Calu3 (cell line): ENCODE results near the gene USP13. TPM values are rescaled to one million over a fixed set of nuclear protein-coding genes. Genes with fewer than 3 reads are reported as not detected.

Source experiments
- BruUV-seq: library from RNA; stranded (reverse); fragments of 400-500 nt; replicated peaks from 2 replicates; lab custom pipeline; 2021; lab: Mats Ljungman, UMichigan
- CTCF ChIA-PET: fragments of 300-600 bp; sonication (Branson Sonifier 250); formaldehyde crosslinking; loops from one replicate; lab custom pipeline; 2022; ENCODE audit warnings: antibody characterized with exemption; lab: Charles Lee
- DNase-seq: peaks from one replicate; pipeline ENCODE4 v3.0.0; 2022
- H3K27ac Mint-ChIP-seq: one replicate; pipeline ENCODE4 v1.8.0; 2022; ENCODE audit warnings: mixed read lengths; ENCODE audit not compliant: unreplicated experiment
- H3K27me3 Mint-ChIP-seq: one replicate; pipeline ENCODE4 v1.8.0; 2022; ENCODE audit warnings: mixed read lengths; ENCODE audit not compliant: unreplicated experiment
- H3K36me3 Mint-ChIP-seq: one replicate; pipeline ENCODE4 v1.8.0; 2022; ENCODE audit warnings: mild to moderate bottlenecking, moderate library complexity, mixed read lengths; ENCODE audit not compliant: insufficient read depth, unreplicated experiment
- H3K4me1 Mint-ChIP-seq: one replicate; pipeline ENCODE4 v1.8.0; 2022; ENCODE audit warnings: mild to moderate bottlenecking, low read depth, mixed read lengths; ENCODE audit not compliant: unreplicated experiment
- H3K4me3 Mint-ChIP-seq: one replicate; pipeline ENCODE4 v1.8.0; 2022; ENCODE audit warnings: mild to moderate bottlenecking, low read depth, moderate library complexity, mixed read lengths; ENCODE audit not compliant: unreplicated experiment
- H3K9me3 Mint-ChIP-seq: one replicate; pipeline ENCODE4 v1.8.0; 2022; ENCODE audit warnings: low read depth, mixed read lengths; ENCODE audit not compliant: unreplicated experiment
- intact Hi-C: fragments of 100-400 bp; cut with micrococcal nuclease; formaldehyde crosslinking; loops from one replicate; pipeline ENCODE4 v1.10.0; 2022; ENCODE audit not compliant: unreplicated experiment
- total RNA-seq: library from RNA; stranded (reverse); gene quantifications from 2 replicates; pipeline ENCODE4 v1.2.3, GENCODE V29; 2022
- TF ChIP-seq, protein P1 (sequence below): fragments of 200-600 bp; IDR thresholded peaks from one replicate; pipeline ENCODE4 v1.8.0; 2022; ENCODE audit warnings: antibody characterized with exemption; ENCODE audit not compliant: unreplicated experiment

USP13 gene
- total RNA-seq, 1 experiment from 2014 or later, result 29.8 TPM

DNA sequence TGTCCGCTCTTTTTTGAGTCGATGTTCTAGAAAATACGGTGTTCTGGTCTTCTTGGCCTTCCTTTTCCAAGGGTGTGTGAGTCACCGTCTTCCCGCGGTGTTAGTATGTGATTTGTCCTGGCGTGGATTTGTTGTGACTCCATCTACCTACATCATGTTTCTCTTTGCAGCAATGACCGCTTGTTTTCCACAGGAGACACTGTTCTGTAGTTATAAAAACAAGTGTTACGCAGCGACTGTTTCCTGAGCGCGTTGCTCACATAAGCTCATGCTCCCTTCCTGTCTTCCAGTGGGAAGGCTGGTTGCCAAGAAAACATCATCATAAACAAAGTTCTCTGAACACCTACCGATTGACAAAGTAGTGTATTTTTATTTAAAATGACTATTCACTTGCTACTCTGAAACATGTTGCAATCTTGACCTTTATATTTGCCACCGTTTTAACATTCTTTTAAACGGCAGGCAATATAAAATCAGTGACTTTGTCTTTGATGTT lies 19.0 kb downstream of the USP13 start:
- no peaks in the 10 kb centered on the region for H3K36me3 Mint-ChIP-seq
- H3K4me1 Mint-ChIP-seq, result peaks cover 17% of the 10 kb centered on the region
- TF ChIP-seq, protein P1, sequence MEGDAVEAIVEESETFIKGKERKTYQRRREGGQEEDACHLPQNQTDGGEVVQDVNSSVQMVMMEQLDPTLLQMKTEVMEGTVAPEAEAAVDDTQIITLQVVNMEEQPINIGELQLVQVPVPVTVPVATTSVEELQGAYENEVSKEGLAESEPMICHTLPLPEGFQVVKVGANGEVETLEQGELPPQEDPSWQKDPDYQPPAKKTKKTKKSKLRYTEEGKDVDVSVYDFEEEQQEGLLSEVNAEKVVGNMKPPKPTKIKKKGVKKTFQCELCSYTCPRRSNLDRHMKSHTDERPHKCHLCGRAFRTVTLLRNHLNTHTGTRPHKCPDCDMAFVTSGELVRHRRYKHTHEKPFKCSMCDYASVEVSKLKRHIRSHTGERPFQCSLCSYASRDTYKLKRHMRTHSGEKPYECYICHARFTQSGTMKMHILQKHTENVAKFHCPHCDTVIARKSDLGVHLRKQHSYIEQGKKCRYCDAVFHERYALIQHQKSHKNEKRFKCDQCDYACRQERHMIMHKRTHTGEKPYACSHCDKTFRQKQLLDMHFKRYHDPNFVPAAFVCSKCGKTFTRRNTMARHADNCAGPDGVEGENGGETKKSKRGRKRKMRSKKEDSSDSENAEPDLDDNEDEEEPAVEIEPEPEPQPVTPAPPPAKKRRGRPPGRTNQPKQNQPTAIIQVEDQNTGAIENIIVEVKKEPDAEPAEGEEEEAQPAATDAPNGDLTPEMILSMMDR, result no peak
- CTCF ChIA-PET, result interaction anchor here (1.6 kb wide), 1 partner anchor 22 kb away, joined by 7 read pairs; no protein-coding TSS in a partner anchor
- DNase-seq, result no peak
- BruUV-seq, result no TSS peak
- intact Hi-C loops, result no loop called here
- H3K27me3 Mint-ChIP-seq, result no peaks in the 10 kb centered on the region
- H3K9me3 Mint-ChIP-seq, result peaks cover 3% of the 10 kb centered on the region
- H3K27ac Mint-ChIP-seq, result no peak overlapping the region
- H3K4me3 Mint-ChIP-seq, result no peak overlapping the region

DNA sequence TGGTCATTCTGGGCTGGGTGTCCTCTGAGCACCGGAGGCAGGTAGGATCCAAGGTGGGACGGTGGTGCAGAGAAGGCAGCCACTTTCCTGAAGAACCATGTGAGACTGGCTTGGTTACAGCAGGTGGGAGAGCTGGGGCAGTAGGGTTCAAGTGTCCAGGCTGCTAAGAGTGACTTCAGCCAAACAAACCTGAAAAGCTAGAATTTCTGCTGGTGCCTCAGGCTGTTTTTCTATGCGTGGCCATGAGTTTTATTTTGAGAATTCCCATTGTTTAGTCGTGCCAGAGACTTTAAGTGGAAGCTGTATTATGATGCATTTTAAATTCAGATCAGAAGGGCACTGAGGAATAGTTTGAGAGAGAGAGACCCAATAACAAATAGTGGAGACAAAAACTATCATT lies 20.1 kb downstream of the USP13 start:
- intact Hi-C loops, result no loop called here
- no peaks in the 10 kb centered on the region for H3K36me3 Mint-ChIP-seq
- no TSS peak for BruUV-seq
- peak; percentile 41 for DNase-seq
- CTCF ChIA-PET, result interaction anchor here (0.9 to 1.6 kb wide), 5 partner anchors 9 to 60 kb away, joined by 3 to 7 read pairs (median 4); no protein-coding TSS in a partner anchor
- no peak overlapping the region for H3K27ac Mint-ChIP-seq
- TF ChIP-seq, protein P1, result no peak
- peaks cover 3% of the 10 kb centered on the region for H3K9me3 Mint-ChIP-seq
- H3K4me3 Mint-ChIP-seq, result no peak overlapping the region
- H3K27me3 Mint-ChIP-seq, result no peaks in the 10 kb centered on the region
- peaks cover 17% of the 10 kb centered on the region for H3K4me1 Mint-ChIP-seq

DNA sequence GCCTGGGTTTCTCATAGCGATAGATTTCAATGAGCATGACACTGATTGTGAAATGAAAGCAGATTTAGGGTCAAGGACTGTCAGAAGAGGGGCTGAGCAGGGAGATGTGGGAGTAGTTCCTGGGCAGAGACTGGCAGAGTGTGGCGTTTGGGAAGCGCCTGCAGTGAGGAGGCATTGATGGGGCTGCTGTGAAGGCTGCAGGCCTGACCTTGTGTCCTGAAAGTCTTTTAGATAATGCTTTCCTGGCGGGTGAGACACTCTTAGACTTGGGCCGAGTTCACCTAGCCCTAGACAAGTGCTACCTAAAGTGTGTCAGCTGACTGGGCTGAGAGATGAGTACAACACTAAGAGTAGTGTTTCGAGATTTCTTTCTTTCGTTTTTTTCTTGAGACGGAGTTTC lies 20.7 kb downstream of the USP13 start:
- CTCF ChIA-PET, result interaction anchor here (0.9 to 1.3 kb wide), 4 partner anchors 10 to 59 kb away, joined by 3 to 7 read pairs (median 4); no protein-coding TSS in a partner anchor
- DNase-seq, result no peak
- H3K4me3 Mint-ChIP-seq, result no peak overlapping the region
- peaks cover 17% of the 10 kb centered on the region for H3K4me1 Mint-ChIP-seq
- BruUV-seq, result no TSS peak
- no peak overlapping the region for H3K27ac Mint-ChIP-seq
- peaks cover 3% of the 10 kb centered on the region for H3K9me3 Mint-ChIP-seq
- TF ChIP-seq, protein P1, result no peak
- intact Hi-C loops, result no loop called here
- H3K36me3 Mint-ChIP-seq, result no peaks in the 10 kb centered on the region
- H3K27me3 Mint-ChIP-seq, result no peaks in the 10 kb centered on the region

DNA sequence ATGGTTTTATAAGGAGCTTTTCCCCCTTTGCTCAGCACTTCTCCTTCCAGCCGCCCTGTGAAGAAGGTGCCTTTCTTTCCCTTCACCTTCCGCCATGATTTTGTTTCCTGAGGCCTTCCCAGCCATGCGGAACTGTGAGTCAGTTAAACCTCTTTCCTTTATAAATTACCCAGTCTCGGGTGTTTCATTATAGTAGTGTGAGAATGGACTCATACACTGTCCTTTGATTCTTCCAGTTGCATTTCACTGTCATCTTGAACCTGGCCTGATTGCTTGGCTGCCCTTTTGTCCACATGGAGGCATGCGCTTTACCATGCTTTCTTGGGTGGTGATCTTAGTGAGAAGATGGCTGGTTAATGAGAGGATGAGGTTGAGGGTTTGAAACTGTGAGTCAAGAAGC lies 23.2 kb downstream of the USP13 start:
- no peaks in the 10 kb centered on the region for H3K27me3 Mint-ChIP-seq
- BruUV-seq, result no TSS peak
- no peaks in the 10 kb centered on the region for H3K36me3 Mint-ChIP-seq
- TF ChIP-seq, protein P1, result no peak
- no peak for DNase-seq
- intact Hi-C loops, result no loop called here
- H3K4me1 Mint-ChIP-seq, result peaks cover 31% of the 10 kb centered on the region
- CTCF ChIA-PET, result no interaction called here
- no peak overlapping the region for H3K4me3 Mint-ChIP-seq
- no peaks in the 10 kb centered on the region for H3K9me3 Mint-ChIP-seq
- no peak overlapping the region for H3K27ac Mint-ChIP-seq
